HG02623 (cell line): ENCODE measurements around the gene MYH16.
"Not testable (repeated sequence)": the region's sequence is repeated elsewhere in the genome, so short reads cannot be mapped to it uniquely, and the experiment has no call there.

Source experiments
- ATAC-seq: cut with Tn5 transposase; IDR thresholded peaks from one replicate; pipeline ENCODE4 v1.9.1; 2021; ENCODE audit warnings: moderate library complexity; ENCODE audit not compliant: unreplicated experiment

Gene MYH16

GRCh38 chr7:99350641-99351040, 78.0 kb downstream of the MYH16 start:
- not testable (repeated sequence) for ATAC-seq

- no peak for ATAC-seq
These were observed 79.6 kb downstream of the MYH16 start for GRCh38 chr7:99352247-99352646.

GRCh38 chr7:99355098-99355497, 82.5 kb downstream of the MYH16 start:
- ATAC-seq, result no peak

- no peak for ATAC-seq
These were observed 85.3 kb downstream of the MYH16 start for GRCh38 chr7:99357701-99358490.

GRCh38 chr7:99358521-99358920, 85.9 kb downstream of the MYH16 start:
- ATAC-seq, result not testable (repeated sequence)

GRCh38 chr7:99359465-99360154, 87.0 kb downstream of the MYH16 start:
- ATAC-seq, result no peak
